ENCODE results near the gene DTWD1.
A peak's percentile ranks its signal among the peaks of the same experiment; 100 is the strongest.
"Not testable (repeated sequence)": the region's sequence is repeated elsewhere in the genome, so short reads cannot be mapped to it uniquely, and the experiment has no call there.

Gene DTWD1, protein sequence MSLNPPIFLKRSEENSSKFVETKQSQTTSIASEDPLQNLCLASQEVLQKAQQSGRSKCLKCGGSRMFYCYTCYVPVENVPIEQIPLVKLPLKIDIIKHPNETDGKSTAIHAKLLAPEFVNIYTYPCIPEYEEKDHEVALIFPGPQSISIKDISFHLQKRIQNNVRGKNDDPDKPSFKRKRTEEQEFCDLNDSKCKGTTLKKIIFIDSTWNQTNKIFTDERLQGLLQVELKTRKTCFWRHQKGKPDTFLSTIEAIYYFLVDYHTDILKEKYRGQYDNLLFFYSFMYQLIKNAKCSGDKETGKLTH

DNA sequence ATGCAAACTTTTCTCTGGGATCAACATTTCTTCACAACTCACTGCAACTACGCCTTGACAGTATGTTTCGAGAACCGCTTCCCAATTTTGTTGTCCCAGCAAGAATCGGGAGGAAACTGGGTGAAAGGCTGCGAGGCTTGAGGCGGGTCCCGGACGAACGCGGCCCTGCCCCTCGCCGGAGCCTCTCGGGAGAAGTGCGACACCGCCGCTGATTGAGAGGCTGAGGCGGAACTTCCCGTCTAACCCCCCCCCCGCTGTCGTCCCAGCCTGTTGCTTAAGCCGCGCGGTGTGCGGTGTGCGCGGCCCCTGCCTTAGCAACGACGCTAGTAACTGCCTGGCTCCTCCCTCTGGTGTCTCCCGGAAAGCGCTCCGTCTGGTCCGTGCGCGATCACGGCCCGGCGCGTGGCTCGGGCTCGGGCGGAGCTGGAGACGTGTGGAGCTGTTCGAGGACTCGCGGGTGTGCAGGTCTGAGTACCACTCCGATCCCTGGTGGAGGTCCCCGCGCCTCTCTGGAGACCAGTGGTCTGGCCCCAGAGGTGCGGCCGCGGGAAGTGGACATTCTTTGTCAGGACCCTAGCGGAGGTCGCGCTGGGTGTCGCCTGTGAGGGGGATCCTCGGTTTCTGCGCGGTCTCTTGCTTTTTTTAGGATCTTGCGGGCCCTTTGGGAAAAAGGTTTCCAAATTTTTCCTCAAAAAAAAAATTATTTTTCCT, at the start of gene DTWD1, which contains the start of gene FAM227B:
DTWD1 (plus strand) TSS at position 391 of the 711 bp plus-strand sequence. CDS start 4,120 bp downstream, outside the sequence.
FAM227B (minus strand) TSS at position 161 of the 711 bp plus-strand sequence. CDS start 5,647 bp downstream, outside the sequence.
- intact Hi-C loops (cut with DNase I) = no loop called here
- DNase-seq = peak; percentile 89 to 98 (median 94)

DNA sequence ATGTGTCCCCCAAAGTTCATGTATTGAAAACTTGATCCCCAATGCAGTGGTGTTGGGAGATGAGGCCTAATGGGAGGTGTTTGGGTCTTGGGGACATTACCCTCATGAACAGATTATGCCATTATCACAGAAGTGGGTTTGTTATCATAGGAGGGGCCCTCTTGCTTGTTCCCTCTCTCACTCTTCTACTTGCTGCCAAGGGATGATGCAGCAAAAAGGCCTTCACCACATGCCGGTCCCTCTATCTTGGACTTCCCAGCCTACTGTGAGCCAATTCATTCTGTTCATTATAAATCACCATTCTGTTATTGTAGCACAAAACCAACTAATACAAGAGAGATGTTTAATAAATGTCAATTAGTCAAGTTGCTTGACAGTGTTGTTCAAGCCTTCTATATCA, 47.4 kb upstream of the DTWD1 start:
- no peak for DNase-seq
- intact Hi-C loops (cut with DNase I) = no loop called here

DNA sequence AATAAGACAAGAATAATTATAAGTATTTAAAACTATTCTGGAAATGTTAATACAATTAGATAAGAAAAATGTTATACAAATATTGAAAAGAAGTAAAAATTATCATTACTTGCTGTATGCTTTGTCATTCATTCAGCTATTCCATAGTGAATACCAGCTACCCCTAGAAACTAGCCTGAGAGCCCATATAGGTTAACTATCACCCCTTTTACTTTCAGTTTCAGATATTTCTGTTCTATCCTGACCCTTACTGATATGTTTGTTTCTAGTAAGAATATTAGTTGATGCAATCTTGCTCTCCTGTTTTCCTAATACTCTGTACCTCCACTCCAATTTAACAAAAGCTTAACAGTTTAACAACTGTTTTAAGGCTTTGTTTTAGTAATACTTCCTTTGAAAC, 31.8 kb upstream of the DTWD1 start:
- intact Hi-C loops (cut with DNase I) = no loop called here
- no peak for DNase-seq

GRCh38 chr15:49592829-49593316, 28.0 kb upstream of the DTWD1 start:
- intact Hi-C loops (cut with DNase I); DNase-seq: not testable (repeated sequence)

DNA sequence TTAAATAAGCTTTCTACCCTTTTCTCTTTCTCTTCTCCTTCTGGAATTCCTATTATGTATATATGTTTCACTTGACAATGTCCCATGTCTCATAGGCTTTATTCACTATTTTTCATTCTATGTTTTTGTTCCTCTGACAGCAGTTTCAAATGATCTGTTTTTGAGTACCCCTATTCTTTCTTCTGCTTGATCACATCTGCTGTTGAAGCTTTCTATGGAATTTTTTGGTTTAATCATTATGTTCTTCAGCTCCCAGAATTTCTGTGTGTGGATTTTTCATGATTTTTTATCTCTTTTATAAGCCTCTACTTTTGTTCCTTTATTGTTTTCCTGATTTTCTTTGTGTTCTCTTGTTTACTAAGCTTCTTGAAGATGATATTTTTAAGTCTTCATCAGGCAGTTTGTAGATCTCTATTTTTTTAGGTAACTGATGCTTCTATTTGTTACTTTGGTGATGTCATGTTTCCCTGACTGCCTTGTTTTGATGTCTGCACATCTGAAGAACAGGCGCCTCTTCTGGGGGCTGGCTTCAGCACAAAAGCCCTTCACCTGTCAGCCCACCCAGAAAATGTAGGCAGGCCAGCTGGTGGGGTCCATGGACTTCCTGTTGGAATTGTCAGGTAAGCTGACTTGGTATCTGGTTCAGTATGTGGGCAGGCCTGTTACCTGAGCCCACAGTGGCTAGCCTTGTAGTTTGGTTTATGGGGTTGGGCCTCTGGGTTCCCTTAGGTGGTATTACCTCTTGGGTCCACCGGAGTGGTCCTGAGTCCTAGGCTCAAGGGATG, 16.0 kb upstream of the DTWD1 start:
- intact Hi-C loops (cut with DNase I) = no loop called here
- no peak for DNase-seq

GRCh38 chr15:49605588-49605987, 15.3 kb upstream of the DTWD1 start:
- intact Hi-C loops (cut with DNase I) = no loop called here
- no peak for DNase-seq

GRCh38 chr15:49606594-49606993, 14.3 kb upstream of the DTWD1 start:
- intact Hi-C loops (cut with DNase I) = no loop called here
- DNase-seq = no peak

DNA sequence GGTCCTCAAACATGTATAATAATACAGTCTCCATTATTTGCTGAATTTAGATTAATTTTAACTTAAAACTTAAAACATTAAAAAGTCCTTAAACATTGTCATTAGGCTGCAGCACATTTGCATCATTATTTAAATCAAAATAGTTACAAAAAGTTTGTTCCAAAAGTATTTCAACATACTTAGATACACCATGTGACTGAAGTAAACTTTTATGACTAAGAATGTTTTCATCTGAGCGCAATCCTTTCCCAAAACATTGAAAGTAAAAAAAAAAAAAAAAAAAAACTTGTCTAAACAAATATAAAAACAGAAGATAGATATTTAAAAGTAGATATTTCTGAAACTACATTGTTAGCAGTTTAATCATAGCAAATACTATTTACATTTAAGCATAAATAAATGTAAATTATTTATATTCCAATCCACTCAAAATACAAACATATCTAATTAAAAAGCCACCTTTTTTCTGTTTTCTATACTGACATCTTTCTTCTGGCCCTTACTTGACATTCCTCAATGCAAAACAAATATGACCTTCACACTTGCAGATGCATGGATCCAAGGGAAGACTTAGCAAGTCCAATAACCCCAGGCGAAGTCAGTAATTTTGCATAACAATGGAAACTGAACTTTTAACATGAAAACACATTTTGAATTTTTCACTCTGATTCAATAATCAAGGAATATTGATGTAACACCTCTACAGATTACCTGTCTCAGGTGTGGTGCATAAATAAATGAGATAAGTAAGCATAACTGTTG, 10.5 kb upstream of the DTWD1 start:
- intact Hi-C loops (cut with DNase I) = no loop called here
- DNase-seq = no peak

- DNase-seq; intact Hi-C loops (cut with DNase I): not testable (repeated sequence)
These were observed 8.6 kb upstream of the DTWD1 start for GRCh38 chr15:49612240-49612639.

DNA sequence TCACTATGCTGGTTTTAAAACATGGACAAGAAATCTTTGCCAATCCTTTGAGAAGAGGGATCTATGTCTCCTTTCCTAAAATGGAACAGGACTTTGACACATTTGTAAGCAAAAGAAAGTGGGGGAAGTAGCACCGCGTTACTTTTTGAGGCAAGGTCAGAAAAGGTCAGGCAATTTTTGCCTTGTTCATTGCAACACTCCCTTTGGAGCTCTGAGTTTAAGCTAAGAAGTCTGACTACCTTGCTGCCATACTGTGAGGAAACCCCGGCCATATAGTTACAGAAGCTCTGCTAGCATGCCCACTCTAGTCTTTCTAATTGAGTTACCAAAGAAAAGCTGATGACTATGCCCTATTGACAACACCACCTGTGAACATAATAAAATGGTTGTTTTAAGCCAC, 1.6 kb upstream of the DTWD1 start:
- no peak for DNase-seq
- intact Hi-C loops (cut with DNase I) = no loop called here

DNA sequence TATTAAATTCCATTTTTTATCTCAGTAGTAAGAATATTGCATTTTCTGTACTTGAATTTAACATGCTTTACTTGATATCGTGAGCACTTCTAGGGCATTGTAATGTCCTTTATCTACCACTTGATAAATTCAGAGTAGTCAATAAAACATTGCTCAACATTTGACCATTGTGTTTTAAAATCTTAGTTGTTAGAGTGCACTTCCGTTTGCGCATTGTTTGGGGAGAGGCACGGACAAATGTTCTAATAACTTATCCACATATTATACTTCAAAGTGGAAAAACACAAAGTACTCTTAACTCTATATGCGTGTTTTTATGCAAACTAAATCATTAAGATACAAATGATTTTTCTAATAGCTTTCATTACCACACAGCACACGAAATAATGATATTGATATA, 649 bp upstream of the DTWD1 start:
- intact Hi-C loops (cut with DNase I) = no loop called here

GRCh38 chr15:49621401-49621811, 558 bp downstream of the DTWD1 start:
- intact Hi-C loops (cut with DNase I) = no loop called here
- DNase-seq = peak in 1 of 42 donors; percentile 17

More for the DNA sequence above, 649 bp upstream of the DTWD1 start:
- DNase-seq = no peak

DNA sequence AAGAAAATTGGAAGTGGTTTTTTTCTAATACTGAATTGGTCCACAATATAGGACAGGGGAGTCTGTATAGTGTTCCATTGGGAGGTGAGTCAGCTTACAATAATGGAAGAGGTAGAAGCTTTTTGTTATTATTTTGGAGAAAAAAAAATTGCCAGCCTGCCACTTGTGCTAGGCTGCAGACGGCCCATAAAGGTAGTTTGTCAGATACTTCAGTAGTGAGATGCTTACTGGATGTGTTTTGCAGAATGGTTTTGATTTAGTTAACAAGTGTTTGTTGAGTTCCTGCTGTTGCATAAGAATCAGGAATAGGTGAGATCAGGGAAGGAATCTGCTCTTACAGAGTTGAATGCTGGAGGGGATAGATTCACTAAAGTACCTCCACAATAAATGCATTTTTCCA, 1.0 kb downstream of the DTWD1 start:
- no peak for DNase-seq
- intact Hi-C loops (cut with DNase I) = no loop called here

GRCh38 chr15:49622561-49622960, 1.7 kb downstream of the DTWD1 start:
- intact Hi-C loops (cut with DNase I) = no loop called here

DNA sequence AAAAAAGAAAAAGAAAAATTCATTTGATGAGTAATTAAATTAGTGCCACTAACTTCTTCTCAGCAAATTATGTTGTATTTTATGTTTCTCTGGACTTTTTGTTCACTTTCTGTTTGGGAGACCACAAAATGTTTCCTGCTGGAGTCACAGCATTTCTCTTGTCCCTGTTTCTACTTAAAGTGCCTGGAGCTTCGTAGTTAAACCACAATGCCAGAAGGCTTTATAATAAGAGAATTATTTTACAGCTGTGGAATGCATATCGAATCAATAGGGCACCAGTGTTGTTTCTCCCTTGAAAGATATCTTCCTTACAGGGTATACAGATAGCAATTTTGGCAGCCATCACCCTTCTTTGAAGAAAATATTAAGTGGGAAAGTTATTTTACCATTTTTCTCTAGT, 3.2 kb downstream of the DTWD1 start:
- intact Hi-C loops (cut with DNase I) = no loop called here
- no peak for DNase-seq

More at GRCh38 chr15:49622561-49622960, 1.7 kb downstream of the DTWD1 start:
- DNase-seq = no peak

DNA sequence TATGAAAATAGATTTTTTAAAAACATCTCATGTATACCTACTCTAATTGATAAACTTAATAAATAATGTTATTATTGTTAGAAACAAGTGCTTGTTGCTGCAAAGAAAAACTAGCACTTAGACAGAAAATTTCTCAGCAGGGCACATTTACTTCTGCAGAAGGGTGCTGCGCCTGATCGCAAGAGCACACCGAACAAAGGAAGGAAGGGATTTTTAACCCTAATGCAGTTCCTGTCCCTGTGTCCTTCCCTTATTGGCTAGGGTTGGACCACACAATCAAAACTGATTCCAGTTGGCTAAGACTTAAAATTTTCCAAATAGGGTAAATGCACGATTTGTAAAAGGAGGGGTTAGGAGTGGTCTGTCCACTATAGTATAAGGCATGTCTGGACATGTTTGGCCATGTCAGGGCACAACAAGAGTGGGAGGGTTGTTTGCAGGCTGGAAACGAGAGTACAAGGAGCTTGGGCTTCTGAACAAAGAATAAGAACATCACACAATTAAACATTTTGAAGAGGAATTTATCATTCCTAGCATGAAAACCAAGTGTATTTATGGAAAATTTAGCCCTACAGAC, 4.7 kb downstream of the DTWD1 start:
- intact Hi-C loops (cut with DNase I) = no loop called here
- DNase-seq = no peak

DNA sequence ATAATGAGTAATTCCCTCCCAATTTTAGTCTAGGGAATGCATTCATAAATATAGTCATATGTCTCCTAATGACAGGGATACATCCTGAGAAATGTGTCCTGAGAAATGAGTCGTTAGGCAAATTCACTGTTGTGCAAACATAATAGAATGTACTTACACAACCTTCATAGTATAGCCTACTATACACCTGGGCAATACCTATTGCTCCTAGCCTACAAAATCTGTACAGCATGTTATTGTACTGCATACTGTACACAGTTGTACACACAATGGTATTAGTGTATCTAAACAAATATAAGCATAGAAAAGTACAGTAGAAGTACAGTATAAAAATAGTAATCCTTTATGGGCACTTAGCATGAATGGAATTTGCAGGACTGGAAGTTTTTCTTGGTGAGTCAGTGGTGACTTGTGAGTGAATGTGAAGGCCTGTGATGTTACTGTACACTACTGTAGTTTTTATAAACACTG, 6.6 kb downstream of the DTWD1 start:
- DNase-seq = no peak
- intact Hi-C loops (cut with DNase I) = no loop called here

DNA sequence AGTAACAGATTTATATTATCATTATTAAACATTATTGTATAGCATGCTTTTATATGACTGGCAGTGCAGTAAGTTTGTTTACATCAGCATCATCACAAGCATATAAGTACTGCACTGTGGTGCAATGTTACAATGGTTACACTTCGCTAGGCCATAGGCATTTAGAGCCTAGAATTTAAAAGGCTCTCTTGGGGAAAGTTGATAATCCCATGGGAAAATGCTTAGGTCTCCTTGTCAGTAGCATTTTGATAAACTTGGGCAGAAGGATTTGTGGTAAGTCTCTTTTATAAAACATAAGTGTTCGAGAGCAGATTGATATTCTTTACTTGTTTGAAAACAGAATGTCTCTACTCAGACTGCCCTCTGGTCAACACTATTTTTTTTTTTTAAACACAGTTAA, 7.5 kb downstream of the DTWD1 start:
- intact Hi-C loops (cut with DNase I) = no loop called here
- no peak for DNase-seq
